Activated naive CD8-positive, alpha-beta T cell treated with anti-CD3 and anti-CD28 coated beads, Interleukin-2, amount 50 U/mL, for 24 hours (primary cell): ENCODE measurements around the gene IFIT2.

Experiments
- ATAC-seq: fragments of 150-1000 bp; cut with Tn5 transposase; one replicate; pipeline ENCODE4 v1.10.0; 2021
- DNase-seq: peaks from one replicate; pipeline ENCODE4 v3.0.0; 2021
- H3K27ac Mint-ChIP-seq: one replicate; pipeline ENCODE4 v1.8.0; 2021; ENCODE audit warnings: mild to moderate bottlenecking, mixed read lengths
- H3K27me3 Mint-ChIP-seq: one replicate; pipeline ENCODE4 v1.8.0; 2021; ENCODE audit warnings: mixed read lengths
- H3K36me3 Mint-ChIP-seq: one replicate; pipeline ENCODE4 v1.8.0; 2021; ENCODE audit warnings: low read depth, mixed read lengths
- H3K4me1 Mint-ChIP-seq: one replicate; pipeline ENCODE4 v1.8.0; 2021; ENCODE audit warnings: mixed read lengths
- H3K4me3 Mint-ChIP-seq: one replicate; pipeline ENCODE4 v1.8.0; 2021; ENCODE audit warnings: mild to moderate bottlenecking, moderate library complexity, mixed read lengths
- H3K9me3 Mint-ChIP-seq: one replicate; pipeline ENCODE4 v1.8.0; 2021; ENCODE audit warnings: mixed read lengths

IFIT2 gene

DNA sequence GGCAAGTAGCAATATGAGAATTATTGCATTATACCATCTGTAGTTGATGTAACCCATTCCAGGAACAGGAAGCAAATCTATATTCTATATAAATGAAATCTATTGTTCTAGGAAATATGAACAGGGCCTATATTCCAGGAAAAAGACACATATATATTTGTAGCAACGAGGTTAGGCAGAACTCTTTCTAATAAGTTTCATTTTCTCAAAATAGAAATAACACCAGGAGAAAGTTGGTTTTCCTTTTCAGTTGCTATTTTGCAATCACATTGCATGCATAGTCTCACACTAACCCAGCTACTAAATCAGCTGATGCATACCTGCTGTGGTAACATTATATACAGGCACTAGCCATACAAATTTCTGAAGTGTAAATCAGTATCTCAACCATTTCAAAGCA lies 6.2 kb upstream of the IFIT2 start:
- H3K4me1 Mint-ChIP-seq: peaks cover 40% of the 10 kb centered on the region
- no peak for DNase-seq
- ATAC-seq: peak; percentile 66

GRCh38 chr10:89296220-89296648 lies 5.6 kb upstream of the IFIT2 start:
- Mint-ChIP-seq H3K4me3 (no peak overlapping the region), H3K9me3 (peaks cover 10% of the 10 kb centered on the region), H3K27me3 (no peaks in the 10 kb centered on the region), H3K27ac (no peak overlapping the region), H3K36me3 (no peaks in the 10 kb centered on the region), H3K4me1 (peaks cover 45% of the 10 kb centered on the region)
- DNase-seq: no peak
- ATAC-seq: no peak

More for the DNA sequence above, 6.2 kb upstream of the IFIT2 start:
- no peak overlapping the region for H3K4me3 Mint-ChIP-seq
- H3K9me3 Mint-ChIP-seq: peaks cover 10% of the 10 kb centered on the region
- no peaks in the 10 kb centered on the region for H3K36me3 Mint-ChIP-seq
- peak overlapping the region; percentile 12 for H3K27ac Mint-ChIP-seq
- no peaks in the 10 kb centered on the region for H3K27me3 Mint-ChIP-seq

GRCh38 chr10:89297356-89297755 lies 4.5 kb upstream of the IFIT2 start:
- H3K36me3 Mint-ChIP-seq: no peaks in the 10 kb centered on the region
- peaks cover 54% of the 10 kb centered on the region for H3K4me1 Mint-ChIP-seq
- no peaks in the 10 kb centered on the region for H3K27me3 Mint-ChIP-seq
- ATAC-seq (no peak), DNase-seq (no peak)
- no peak overlapping the region for H3K4me3 Mint-ChIP-seq
- no peak overlapping the region for H3K27ac Mint-ChIP-seq
- H3K9me3 Mint-ChIP-seq: peaks cover 10% of the 10 kb centered on the region

GRCh38 chr10:89297791-89298190 lies 4.1 kb upstream of the IFIT2 start:
- DNase-seq: no peak
- Mint-ChIP-seq H3K4me1 (peaks cover 59% of the 10 kb centered on the region), H3K27me3 (no peaks in the 10 kb centered on the region), H3K27ac (no peak overlapping the region), H3K9me3 (peaks cover 10% of the 10 kb centered on the region), H3K36me3 (no peaks in the 10 kb centered on the region), H3K4me3 (no peak overlapping the region)
- ATAC-seq: no peak

DNA sequence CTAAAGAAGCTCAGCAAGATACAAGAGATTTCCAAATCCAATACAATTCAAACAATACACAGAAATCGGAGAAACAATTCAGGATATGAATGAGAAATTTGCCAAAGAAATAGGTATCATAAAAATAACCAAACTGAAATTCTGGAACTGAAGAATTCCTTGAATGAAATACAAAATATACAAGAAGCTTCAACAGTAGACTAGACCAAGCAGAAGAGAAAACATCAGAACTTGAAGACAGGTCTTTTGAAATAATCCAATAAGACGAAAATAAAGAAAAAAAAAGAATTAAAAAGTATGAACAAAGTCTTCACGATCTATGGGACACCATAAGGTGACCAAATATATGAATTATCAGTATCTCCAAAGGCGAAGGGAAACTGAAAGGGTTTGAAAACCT lies 2.8 kb upstream of the IFIT2 start:
- peaks cover 61% of the 10 kb centered on the region for H3K4me1 Mint-ChIP-seq

DNA sequence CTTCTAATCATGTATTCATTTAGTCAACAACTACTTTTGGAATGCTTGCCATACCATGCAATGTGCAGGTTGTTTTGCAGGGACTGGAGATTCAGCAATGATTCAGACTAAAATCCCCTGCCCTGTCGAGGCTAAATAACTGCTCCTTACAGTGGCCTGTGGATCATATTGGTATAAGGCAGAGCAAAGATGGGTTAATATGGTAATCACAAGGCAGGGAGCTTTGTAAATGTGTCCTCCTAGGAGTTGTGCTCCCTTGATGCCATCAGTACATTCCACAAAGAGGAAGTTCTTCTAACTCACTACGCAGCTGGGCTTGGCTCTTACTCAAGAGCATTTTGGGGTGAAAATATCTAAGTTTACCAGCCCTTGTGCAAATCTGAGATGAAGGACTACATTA lies 614 bp upstream of the IFIT2 start:
- DNase-seq (no peak), ATAC-seq (peak; percentile 29)
- no peaks in the 10 kb centered on the region for H3K27me3 Mint-ChIP-seq
- peak overlapping the region; percentile 85 for H3K4me3 Mint-ChIP-seq
- H3K9me3 Mint-ChIP-seq: peaks cover 10% of the 10 kb centered on the region
- peaks cover 43% of the 10 kb centered on the region for H3K4me1 Mint-ChIP-seq
- peak overlapping the region; percentile 85 for H3K27ac Mint-ChIP-seq
- H3K36me3 Mint-ChIP-seq: peaks cover 12% of the 10 kb centered on the region

More for the DNA sequence above, 2.8 kb upstream of the IFIT2 start:
- no peak overlapping the region for H3K4me3 Mint-ChIP-seq
- H3K27me3 Mint-ChIP-seq: no peaks in the 10 kb centered on the region
- DNase-seq (no peak), ATAC-seq (no peak)
- peaks cover 10% of the 10 kb centered on the region for H3K9me3 Mint-ChIP-seq
- H3K36me3 Mint-ChIP-seq: no peaks in the 10 kb centered on the region
- no peak overlapping the region for H3K27ac Mint-ChIP-seq

DNA sequence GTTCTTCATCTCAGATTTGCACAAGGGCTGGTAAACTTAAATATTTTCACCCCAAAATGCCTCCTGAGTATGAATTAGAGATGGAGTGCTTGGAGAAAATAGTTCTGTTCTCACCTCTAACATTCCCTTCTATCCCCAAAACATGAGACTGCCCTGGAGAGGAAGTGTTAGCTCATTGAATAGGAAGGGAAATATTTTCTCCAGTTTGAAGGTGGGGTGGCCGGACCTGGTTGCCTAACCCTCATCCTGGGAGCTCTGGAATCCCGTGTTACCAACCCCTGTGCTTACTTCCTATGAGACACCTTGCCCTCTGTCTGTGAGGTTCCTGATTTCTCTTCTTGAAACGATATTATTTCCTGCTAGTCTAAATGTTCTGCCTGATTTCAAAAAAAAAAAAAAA lies 779 bp downstream of the IFIT2 start:
- H3K9me3 Mint-ChIP-seq: peaks cover 10% of the 10 kb centered on the region
- H3K27me3 Mint-ChIP-seq: no peaks in the 10 kb centered on the region
- peaks cover 23% of the 10 kb centered on the region for H3K36me3 Mint-ChIP-seq
- no peak for DNase-seq
- H3K27ac Mint-ChIP-seq: no peak overlapping the region
- peak overlapping the region; percentile 85 for H3K4me3 Mint-ChIP-seq
- ATAC-seq: no peak
- peaks cover 36% of the 10 kb centered on the region for H3K4me1 Mint-ChIP-seq

GRCh38 chr10:89303161-89303560 lies 1.3 kb downstream of the IFIT2 start:
- Mint-ChIP-seq H3K4me1 (peaks cover 36% of the 10 kb centered on the region), H3K27me3 (no peaks in the 10 kb centered on the region), H3K27ac (peak overlapping the region; percentile 8), H3K36me3 (peaks cover 29% of the 10 kb centered on the region), H3K9me3 (peaks cover 14% of the 10 kb centered on the region), H3K4me3 (peak overlapping the region; percentile 85)
- no peak for DNase-seq
- ATAC-seq: no peak

- Mint-ChIP-seq H3K27ac (no peak overlapping the region), H3K27me3 (no peaks in the 10 kb centered on the region), H3K4me3 (no peak overlapping the region), H3K4me1 (peaks cover 36% of the 10 kb centered on the region), H3K36me3 (peaks cover 33% of the 10 kb centered on the region), H3K9me3 (peaks cover 10% of the 10 kb centered on the region)
- no peak for ATAC-seq
- DNase-seq: no peak
Measured at GRCh38 chr10:89304026-89304425, 2.2 kb downstream of the IFIT2 start.

DNA sequence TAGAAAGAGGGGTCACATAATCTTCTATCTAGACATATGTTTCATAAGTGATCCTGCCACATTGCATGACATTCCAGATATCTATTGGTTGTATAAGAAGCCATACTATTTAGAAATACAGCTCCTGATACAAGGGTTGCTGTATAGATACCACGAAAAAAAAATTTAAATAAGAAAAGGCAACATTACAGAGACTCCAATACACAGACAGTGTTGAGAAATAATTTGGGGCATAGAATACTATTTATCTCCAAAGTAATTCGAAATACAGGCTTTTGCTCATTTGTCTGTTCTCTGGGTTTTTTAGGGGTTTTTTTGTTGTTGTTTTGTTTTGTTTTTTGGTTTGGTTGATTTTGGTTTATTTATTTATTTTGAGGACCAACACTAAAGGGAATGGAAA lies 2.6 kb downstream of the IFIT2 start:
- Mint-ChIP-seq H3K9me3 (peaks cover 6% of the 10 kb centered on the region), H3K4me1 (peaks cover 34% of the 10 kb centered on the region), H3K27ac (no peak overlapping the region), H3K36me3 (peaks cover 37% of the 10 kb centered on the region), H3K4me3 (no peak overlapping the region), H3K27me3 (no peaks in the 10 kb centered on the region)
- ATAC-seq (no peak), DNase-seq (no peak)

GRCh38 chr10:89304925-89305324 lies 3.1 kb downstream of the IFIT2 start:
- Mint-ChIP-seq H3K4me1 (peaks cover 34% of the 10 kb centered on the region), H3K36me3 (peaks cover 37% of the 10 kb centered on the region), H3K27ac (no peak overlapping the region), H3K9me3 (peaks cover 5% of the 10 kb centered on the region), H3K27me3 (no peaks in the 10 kb centered on the region), H3K4me3 (no peak overlapping the region)
- DNase-seq (no peak), ATAC-seq (no peak)

- no peaks in the 10 kb centered on the region for H3K27me3 Mint-ChIP-seq
- no peak overlapping the region for H3K4me3 Mint-ChIP-seq
- H3K27ac Mint-ChIP-seq: no peak overlapping the region
- no peak for DNase-seq
- ATAC-seq: no peak
- peaks cover 31% of the 10 kb centered on the region for H3K4me1 Mint-ChIP-seq
- peaks cover 5% of the 10 kb centered on the region for H3K9me3 Mint-ChIP-seq
- peaks cover 37% of the 10 kb centered on the region for H3K36me3 Mint-ChIP-seq
Measured at GRCh38 chr10:89305766-89306433, 4.1 kb downstream of the IFIT2 start.

- peaks cover 37% of the 10 kb centered on the region for H3K36me3 Mint-ChIP-seq
- no peak overlapping the region for H3K27ac Mint-ChIP-seq
- peaks cover 25% of the 10 kb centered on the region for H3K4me1 Mint-ChIP-seq
- H3K9me3 Mint-ChIP-seq: peaks cover 5% of the 10 kb centered on the region
- ATAC-seq (no peak), DNase-seq (no peak)
- H3K27me3 Mint-ChIP-seq: no peaks in the 10 kb centered on the region
- no peak overlapping the region for H3K4me3 Mint-ChIP-seq
Measured at GRCh38 chr10:89306434-89307268, 4.8 kb downstream of the IFIT2 start.

DNA sequence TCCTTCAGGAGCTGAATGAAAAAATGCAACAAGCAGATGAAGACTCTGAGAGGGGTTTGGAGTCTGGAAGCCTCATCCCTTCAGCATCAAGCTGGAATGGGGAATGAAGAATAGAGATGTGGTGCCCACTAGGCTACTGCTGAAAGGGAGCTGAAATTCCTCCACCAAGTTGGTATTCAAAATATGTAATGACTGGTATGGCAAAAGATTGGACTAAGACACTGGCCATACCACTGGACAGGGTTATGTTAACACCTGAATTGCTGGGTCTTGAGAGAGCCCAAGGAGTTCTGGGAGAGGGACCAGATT lies 5.4 kb downstream of the IFIT2 start:
- Mint-ChIP-seq H3K27me3 (peaks cover 2% of the 10 kb centered on the region), H3K36me3 (peaks cover 37% of the 10 kb centered on the region), H3K4me1 (peaks cover 19% of the 10 kb centered on the region), H3K27ac (no peak overlapping the region), H3K4me3 (no peak overlapping the region), H3K9me3 (peaks cover 5% of the 10 kb centered on the region)
- ATAC-seq (no peak), DNase-seq (no peak)

- Mint-ChIP-seq H3K9me3 (peaks cover 5% of the 10 kb centered on the region), H3K27me3 (peaks cover 2% of the 10 kb centered on the region), H3K4me3 (no peak overlapping the region), H3K4me1 (peaks cover 9% of the 10 kb centered on the region), H3K36me3 (peaks cover 37% of the 10 kb centered on the region), H3K27ac (no peak overlapping the region)
- ATAC-seq (no peak), DNase-seq (no peak)
Measured at GRCh38 chr10:89308266-89308665, 6.4 kb downstream of the IFIT2 start.
